Right cardiac atrium (tissue), 5 donors: Measurements from ENCODE around the gene TSPAN31. TPM values are rescaled to one million over a fixed set of nuclear protein-coding genes. Genes with fewer than 3 reads are reported as not detected.
"Not testable (repeated sequence)": the region's sequence is repeated elsewhere in the genome, so short reads cannot be mapped to it uniquely, and the experiment has no call there.

Source experiments
- ATAC-seq, 2 donors: fragments of 200-7000 bp; cut with Tn5 transposase; one replicate each; pipeline versions ENCODE4 v1.8.0 to v1.9.1; 2020; ENCODE audit warnings: moderate library complexity in 2 of 2, mild to moderate bottlenecking in 1 of 2
- DNase-seq, 3 donors: peaks; one replicate each; pipeline ENCODE4 v3.0.0-alpha.2; 2020
- H3K27ac ChIP-seq: one replicate; pipeline ENCODE4 v1.5.1; 2013; ENCODE audit warnings: mild to moderate bottlenecking, low read length, control low read depth, moderate library complexity
- H3K27me3 ChIP-seq: one replicate; pipeline ENCODE4 v1.6.1; 2013; ENCODE audit not compliant: control insufficient read depth, insufficient read depth
- H3K4me1 ChIP-seq: one replicate; pipeline ENCODE4 v1.6.1; 2013; ENCODE audit warnings: low read length; ENCODE audit not compliant: control insufficient read depth, insufficient read depth
- H3K4me3 ChIP-seq: one replicate; pipeline ENCODE4 v1.5.1; 2013; ENCODE audit warnings: low read length, control low read depth
- H3K9me3 ChIP-seq: one replicate; pipeline ENCODE4 v1.6.1; 2013; ENCODE audit warnings: low read length; ENCODE audit not compliant: control insufficient read depth
- WGBS: extraction: QIAGEN DNeasy Blood & Tissue Kit; methylation state at CpG from one replicate; pipeline ENCODE4 v1.1.7; 2013; 5-methylcytosine and 5-hydroxymethylcytosine counted together
- intact Hi-C, 4 donors: fragments of 100-400 bp; cut with DNase I; formaldehyde crosslinking; loops; one replicate each; pipeline versions ENCODE4 v1.11.0 to v1.14.0; 2022 to 2023
- polyA plus RNA-seq: library from polyadenylated mRNA; stranded (reverse); fragments of 200-250 nt; gene quantifications from one replicate; pipeline ENCODE4 v1.2.3, GENCODE V29; 2013
- total RNA-seq, 4 donors: library from RNA; stranded (reverse); fragmentation: NEBNext Ultra II Directional; extraction: Animal tissue kit (Norgen Biotek cat#: 25700); gene quantifications; one replicate each; pipeline ENCODE4 v1.2.1, GENCODE V29; 2021
- donor health status: healthy with polysubstance abuse.
- donor health status: DM: no; HTN: yes; CAD: no.
- donor health status: DM: no; HTN: no; CAD: no.
- donor health status: DM: no; HTN: yes; CAD: no; lungs with severe emphysema.
- donor health status: DM: yes; HTN: yes; CAD: no.

Gene TSPAN31
- total and polyA plus RNA-seq, 5 donors: 31.5 to 43.9 (median 35.2) TPM

- Histone ChIP-seq H3K27me3 (no peaks in the 10 kb centered on the region), H3K27ac (peak within 1 kb of the TSS; percentile 73), H3K4me1 (peaks cover 3% of the 10 kb centered on the region), H3K4me3 (peak within 1 kb of the TSS; percentile 49), H3K9me3 (no peaks in the 10 kb centered on the region)
- DNase-seq (peak; percentile 74 to 88 (median 87)), ATAC-seq (peak; percentile 75 to 81)
- 2% methylated on average over 67 of the region's 67 CpGs for WGBS
- intact Hi-C loops: no loop called here
These were observed 27.8 kb downstream of the TSPAN31 start, which contains the start of gene EEF1AKMT3 for GRCh38 chr12:57772429-57773322. EEF1AKMT3 (plus strand) TSS chr12:57772614; CDS start chr12:57772725, 111 bp downstream.

GRCh38 chr12:57774634-57775033 is 29.8 kb downstream of the TSPAN31 start:
- H3K9me3 ChIP-seq, H3K27me3 ChIP-seq, ATAC-seq, H3K4me3 ChIP-seq, DNase-seq, H3K27ac ChIP-seq, intact Hi-C loops, H3K4me1 ChIP-seq: not testable (repeated sequence)
- 93% methylated on average over 11 of the region's 11 CpGs for WGBS

- 91% methylated on average over 3 of the region's 3 CpGs for WGBS
- no peak overlapping the region for H3K27ac ChIP-seq
- H3K27me3 ChIP-seq: no peaks in the 10 kb centered on the region
- H3K4me1 ChIP-seq: peaks cover 3% of the 10 kb centered on the region
- intact Hi-C loops: no loop called here
- H3K4me3 ChIP-seq: no peak overlapping the region
- ATAC-seq (no peak), DNase-seq (no peak)
- H3K9me3 ChIP-seq: no peaks in the 10 kb centered on the region
These were observed 30.2 kb downstream of the TSPAN31 start for GRCh38 chr12:57775044-57775443.

GRCh38 chr12:57775563-57776246 is 30.9 kb downstream of the TSPAN31 start:
- Histone ChIP-seq H3K4me1 (peaks cover 3% of the 10 kb centered on the region), H3K9me3 (no peaks in the 10 kb centered on the region), H3K4me3 (no peak overlapping the region), H3K27ac (no peak overlapping the region), H3K27me3 (no peaks in the 10 kb centered on the region)
- 78% methylated on average over 4 of the region's 4 CpGs for WGBS
- ATAC-seq (no peak), DNase-seq (no peak)
- intact Hi-C loops: no loop called here

GRCh38 chr12:57776247-57776587 is 31.4 kb downstream of the TSPAN31 start:
- Histone ChIP-seq H3K4me3 (no peak overlapping the region), H3K9me3 (no peaks in the 10 kb centered on the region), H3K27ac (no peak overlapping the region), H3K4me1 (peaks cover 2% of the 10 kb centered on the region), H3K27me3 (no peaks in the 10 kb centered on the region)
- 83% methylated on average over 2 of the region's 2 CpGs for WGBS
- intact Hi-C loops: no loop called here
- ATAC-seq: no peak
- DNase-seq: no peak

- Histone ChIP-seq H3K27me3 (no peaks in the 10 kb centered on the region), H3K9me3 (no peaks in the 10 kb centered on the region), H3K4me1 (no peaks in the 10 kb centered on the region), H3K4me3 (no peak overlapping the region), H3K27ac (no peak overlapping the region)
- WGBS: 89% methylated on average over 7 of the region's 7 CpGs
- no peak for ATAC-seq
- intact Hi-C loops: no loop called here
- DNase-seq: no peak
These were observed 32.5 kb downstream of the TSPAN31 start for GRCh38 chr12:57777367-57777766.

- intact Hi-C loops: no loop called here
- H3K4me1 ChIP-seq: no peaks in the 10 kb centered on the region
- H3K9me3 ChIP-seq: no peaks in the 10 kb centered on the region
- no peaks in the 10 kb centered on the region for H3K27me3 ChIP-seq
- H3K4me3 ChIP-seq: no peak overlapping the region
- no peak for ATAC-seq
- H3K27ac ChIP-seq: no peak overlapping the region
- 95% methylated on average over 7 of the region's 7 CpGs for WGBS
- DNase-seq: no peak
These were observed 33.1 kb downstream of the TSPAN31 start for GRCh38 chr12:57777911-57778310.

GRCh38 chr12:57779736-57780135 is 34.9 kb downstream of the TSPAN31 start:
- Histone ChIP-seq H3K4me3 (no peak overlapping the region), H3K9me3 (no peaks in the 10 kb centered on the region), H3K27me3 (no peaks in the 10 kb centered on the region), H3K27ac (no peak overlapping the region), H3K4me1 (no peaks in the 10 kb centered on the region)
- WGBS: 50% methylated on average over 1 of the region's 1 CpG
- no peak for DNase-seq
- intact Hi-C loops: no loop called here
- ATAC-seq: no peak

- DNase-seq: no peak
- WGBS: 88% methylated on average over 4 of the region's 4 CpGs
- no peak for ATAC-seq
- Histone ChIP-seq H3K4me3 (no peak overlapping the region), H3K4me1 (no peaks in the 10 kb centered on the region), H3K27ac (no peak overlapping the region), H3K27me3 (no peaks in the 10 kb centered on the region), H3K9me3 (no peaks in the 10 kb centered on the region)
- intact Hi-C loops: no loop called here
These were observed 35.6 kb downstream of the TSPAN31 start for GRCh38 chr12:57780284-57780897.

- ATAC-seq (no peak), DNase-seq (no peak)
- Histone ChIP-seq H3K9me3 (no peaks in the 10 kb centered on the region), H3K4me1 (no peaks in the 10 kb centered on the region), H3K27me3 (no peaks in the 10 kb centered on the region), H3K4me3 (no peak overlapping the region), H3K27ac (no peak overlapping the region)
- intact Hi-C loops: no loop called here
- 94% methylated on average over 3 of the region's 3 CpGs for WGBS
These were observed 36.4 kb downstream of the TSPAN31 start for GRCh38 chr12:57781244-57781643.

GRCh38 chr12:57781801-57782200 is 37.0 kb downstream of the TSPAN31 start:
- Histone ChIP-seq H3K9me3 (no peaks in the 10 kb centered on the region), H3K27ac (no peak overlapping the region), H3K4me1 (no peaks in the 10 kb centered on the region), H3K4me3 (no peak overlapping the region), H3K27me3 (no peaks in the 10 kb centered on the region)
- WGBS: 70% methylated on average over 2 of the region's 2 CpGs
- DNase-seq (no peak), ATAC-seq (no peak)
- intact Hi-C loops: no loop called here
